Lower leg skin (tissue), 4 donors: Measurements from ENCODE around the gene GPX4. TPM values are rescaled to one million over a fixed set of nuclear protein-coding genes. Genes with fewer than 3 reads are reported as not detected.
"Not testable (repeated sequence)": the region's sequence is repeated elsewhere in the genome, so short reads cannot be mapped to it uniquely, and the experiment has no call there.

Experiments used
- DNase-seq, 2 donors: peaks; one replicate each; pipeline ENCODE4 v3.0.0-alpha.2; 2019; ENCODE audit warnings: low spot score in 2 of 2
- H3K4me3 ChIP-seq: fragments of 200-600 bp; sonication (generic); 2 replicates; pipeline ENCODE4 v1.5.1; 2017; ENCODE audit warnings: mild to moderate bottlenecking, low read depth; ENCODE audit not compliant: poor library complexity, severe bottlenecking
- CTCF ChIP-seq, 3 donors: fragments of 450-650 bp; IDR thresholded peaks; one replicate each; pipeline ENCODE4 v1.5.1; 2016; ENCODE audit warnings: antibody characterized with exemption in 3 of 3, mild to moderate bottlenecking in 3 of 3, moderate library complexity in 2 of 3
- POLR2A ChIP-seq, 2 donors: fragments of 450-650 bp; IDR thresholded peaks; one replicate each; pipeline ENCODE4 v1.6.1; 2016 to 2017; ENCODE audit warnings: antibody characterized with exemption in 2 of 2, mild to moderate bottlenecking in 1 of 2, moderate library complexity in 1 of 2
- WGBS, 2 donors: methylation state at CpG; one replicate each; pipeline ENCODE4 v1.1.5; 2018; 5-methylcytosine and 5-hydroxymethylcytosine counted together
- intact Hi-C: fragments of 100-400 bp; cut with DNase I; formaldehyde crosslinking; loops from one replicate; pipeline ENCODE4 v1.15.0; 2023; ENCODE audit warnings: low total_unique reads
- total RNA-seq, 4 donors: library from RNA; depleted of rRNA; stranded (reverse); fragments of >200 nt; gene quantifications; one replicate each; pipeline ENCODE4 v1.1.0, GENCODE V29; 2016

The GPX4 gene
- total RNA-seq, 4 donors from 2014 or later: 375 to 507 (median 469) TPM

GRCh38 chr19:1125601-1126467 lies 22.0 kb downstream of the GPX4 start:
- intact Hi-C loops: no loop called here
- no peak for DNase-seq
- 84 to 88% methylated on average over 33 of the region's 33 CpGs for WGBS, 2 donors
- TF ChIP-seq POLR2A (IDR thresholded peaks at IDR 0.05) (no peak), CTCF (IDR thresholded peaks at IDR 0.05) (no peak)
- H3K4me3 ChIP-seq: no peak overlapping the region

- intact Hi-C loops: no loop called here
- 89 to 97% methylated on average over 28 to 33 of the region's 33 CpGs for WGBS, 2 donors
- no peak for DNase-seq
- TF ChIP-seq POLR2A (IDR thresholded peaks at IDR 0.05) (no peak), CTCF (IDR thresholded peaks at IDR 0.05) (no peak)
- H3K4me3 ChIP-seq: no peak overlapping the region
These were observed 23.4 kb downstream of the GPX4 start for GRCh38 chr19:1126984-1127760.

GRCh38 chr19:1128106-1128505 lies 24.3 kb downstream of the GPX4 start:
- intact Hi-C loops: no loop called here
- DNase-seq: no peak
- TF ChIP-seq CTCF (IDR thresholded peaks at IDR 0.05) (no peak), POLR2A (IDR thresholded peaks at IDR 0.05) (no peak)
- no peak overlapping the region for H3K4me3 ChIP-seq
- 59 to 71% methylated on average over 17 of the region's 17 CpGs for WGBS, 2 donors

- intact Hi-C loops, DNase-seq, H3K4me3 ChIP-seq: not testable (repeated sequence)
- WGBS, 2 donors: 92 to 95% methylated on average over 6 to 7 of the region's 7 CpGs
These were observed 25.3 kb downstream of the GPX4 start for GRCh38 chr19:1129084-1129483.

GRCh38 chr19:1129535-1129934 lies 25.7 kb downstream of the GPX4 start:
- intact Hi-C loops: no loop called here
- no peak overlapping the region for H3K4me3 ChIP-seq
- no peak for TF ChIP-seq CTCF (IDR thresholded peaks at IDR 0.05)
- TF ChIP-seq POLR2A (IDR thresholded peaks at IDR 0.05): no peak
- DNase-seq: no peak
- 95 to 96% methylated on average over 11 to 14 of the region's 18 CpGs for WGBS, 2 donors
